Neuronal stem cell (in vitro differentiated cells): ENCODE measurements around the gene ZFAND3.

Experiments used
- DNase-seq: peaks from one replicate; pipeline ENCODE4 v3.0.0-alpha.2; 2013; ENCODE audit warnings: low spot score
- H2AFZ ChIP-seq: one replicate; pipeline ENCODE4 v1.6.1; 2013; ENCODE audit warnings: mild to moderate bottlenecking, low read length, inconsistent platforms
- H2AK5ac ChIP-seq: 2 replicates; pipeline ENCODE4 v1.6.1; 2013; ENCODE audit warnings: low read depth, mild to moderate bottlenecking, inconsistent platforms, low read length, moderate library complexity, mixed read lengths
- H2BK120ac ChIP-seq: 2 replicates; pipeline ENCODE4 v1.6.1; 2013; ENCODE audit warnings: low read depth, mild to moderate bottlenecking, inconsistent platforms, low read length, moderate library complexity, mixed read lengths
- H2BK12ac ChIP-seq: one replicate; pipeline ENCODE4 v1.6.1; 2013; ENCODE audit warnings: low read length, inconsistent platforms
- H2BK15ac ChIP-seq: 2 replicates; pipeline ENCODE4 v1.6.1; 2013; ENCODE audit warnings: mild to moderate bottlenecking, low read length, inconsistent platforms, mixed read lengths
- H2BK5ac ChIP-seq: one replicate; pipeline ENCODE4 v1.6.1; 2013; ENCODE audit warnings: inconsistent platforms, mild to moderate bottlenecking, low read length, moderate library complexity
- H3K14ac ChIP-seq: one replicate; pipeline ENCODE4 v1.6.1; 2013; ENCODE audit warnings: low read length, inconsistent platforms
- H3K18ac ChIP-seq: 2 replicates; pipeline ENCODE4 v1.6.1; 2013; ENCODE audit warnings: low read length, inconsistent platforms
- H3K23ac ChIP-seq: 2 replicates; pipeline ENCODE4 v1.6.1; 2013; ENCODE audit warnings: low read depth, mild to moderate bottlenecking, mixed read lengths, low read length, inconsistent platforms; ENCODE audit not compliant: poor library complexity
- H3K27ac ChIP-seq: replicated peaks from 3 replicates; pipeline ENCODE4 v1.5.1; 2013; ENCODE audit warnings: low read length, inconsistent platforms
- H3K27me3 ChIP-seq, 3 experiments: 2 replicates each; pipeline ENCODE4 v1.6.1; 2013; ENCODE audit warnings: low read length in 3 of 3, mild to moderate bottlenecking in 2 of 3, inconsistent platforms in 1 of 3, low read depth in 1 of 3, mixed read lengths in 1 of 3, moderate library complexity in 1 of 3; ENCODE audit not compliant: control insufficient read depth in 3 of 3, insufficient read depth in 3 of 3
- H3K36me3 ChIP-seq, 2 donors: replicated peaks in 1 of 2; 2 replicates each; pipeline ENCODE4 v1.6.1; 2013; ENCODE audit warnings: low read length in 2 of 2; ENCODE audit not compliant: control insufficient read depth in 2 of 2, insufficient read depth in 2 of 2
- H3K4ac ChIP-seq: 2 replicates; pipeline ENCODE4 v1.6.1; 2013; ENCODE audit warnings: inconsistent platforms, mild to moderate bottlenecking, low read length, moderate library complexity
- H3K4me1 ChIP-seq, 2 donors: 1 replicate in 1 of 2; 2 replicates in 1 of 2; pipeline ENCODE4 v1.6.1; 2013; ENCODE audit warnings: low read length in 2 of 2, low read depth in 1 of 2; ENCODE audit not compliant: control insufficient read depth in 2 of 2, insufficient read depth in 1 of 2
- H3K4me2 ChIP-seq: one replicate; pipeline ENCODE4 v1.6.1; 2013; ENCODE audit warnings: mild to moderate bottlenecking, low read length, inconsistent platforms; ENCODE audit not compliant: insufficient read depth, poor library complexity, severe bottlenecking
- H3K4me3 ChIP-seq, 2 donors: 2 replicates each; pipeline ENCODE4 v1.5.1; 2013; ENCODE audit warnings: low read length in 2 of 2, mild to moderate bottlenecking in 2 of 2, inconsistent platforms in 1 of 2, moderate library complexity in 1 of 2
- H3K79me1 ChIP-seq: one replicate; pipeline ENCODE4 v1.6.1; 2013; ENCODE audit warnings: low read depth, mild to moderate bottlenecking, inconsistent platforms, low read length, moderate library complexity
- H3K9ac ChIP-seq: one replicate; pipeline ENCODE4 v1.6.1; 2013; ENCODE audit warnings: mild to moderate bottlenecking, low read depth, low read length, inconsistent platforms; ENCODE audit not compliant: poor library complexity
- H3K9me3 ChIP-seq, 2 donors: replicated peaks in 1 of 2; 2 replicates each; pipeline versions ENCODE3 to v1.6.1; 2013; ENCODE audit warnings: low read length in 2 of 2, mild to moderate bottlenecking in 2 of 2, inconsistent platforms in 1 of 2, low read depth in 1 of 2, mixed read lengths in 1 of 2, moderate library complexity in 1 of 2; ENCODE audit not compliant: control insufficient read depth in 2 of 2, insufficient read depth in 1 of 2
- H4K8ac ChIP-seq: one replicate; pipeline ENCODE4 v1.6.1; 2013; ENCODE audit warnings: low read depth, mild to moderate bottlenecking, inconsistent platforms, low read length, moderate library complexity
- H4K91ac ChIP-seq: one replicate; pipeline ENCODE4 v1.6.1; 2013; ENCODE audit warnings: low read length, low read depth, mild to moderate bottlenecking, inconsistent platforms; ENCODE audit not compliant: poor library complexity
- WGBS, 2 donors: extraction: QIAGEN DNeasy Blood & Tissue Kit; methylation state at CpG; one replicate each; pipeline ENCODE4 v1.1.7; 2013; ENCODE audit warnings: missing lambda C conversion rate in 2 of 2, mixed read lengths in 1 of 2; ENCODE audit not compliant: insufficient read length in 2 of 2, insufficient replicate concordance in 1 of 2; ENCODE audit errors: extremely low coverage in 2 of 2; 5-methylcytosine and 5-hydroxymethylcytosine counted together

The ZFAND3 gene

GRCh38 chr6:38055203-38055589, 235.7 kb downstream of the ZFAND3 start:
- H2BK5ac ChIP-seq = no peak overlapping the region
- no peak overlapping the region for H4K91ac ChIP-seq
- no peak overlapping the region for H3K9ac ChIP-seq
- no peak overlapping the region for H2BK120ac ChIP-seq
- no CpG with 5 or more reads among the region's 1 CpG for WGBS, 2 donors
- no peaks in the 10 kb centered on the region for H3K27me3 ChIP-seq
- no peak overlapping the region for H2BK12ac ChIP-seq
- H3K14ac ChIP-seq = no peak overlapping the region
- H3K36me3 ChIP-seq = no peaks in the 10 kb centered on the region
- H3K4ac ChIP-seq = no peak overlapping the region
- no peak overlapping the region for H2AFZ ChIP-seq
- H4K8ac ChIP-seq = no peak overlapping the region
- no peak for DNase-seq
- no peak overlapping the region for H2AK5ac ChIP-seq
- H3K4me2 ChIP-seq = no peak overlapping the region
- no peak overlapping the region for H3K27ac ChIP-seq
- no peak overlapping the region for H3K4me3 ChIP-seq
- peaks cover 3% of the 10 kb centered on the region for H3K79me1 ChIP-seq
- H3K23ac ChIP-seq = no peak overlapping the region
- no peak overlapping the region for H3K18ac ChIP-seq
- H3K9me3 ChIP-seq = no peaks in the 10 kb centered on the region
- H2BK15ac ChIP-seq = no peak overlapping the region
- no peaks in the 10 kb centered on the region for H3K4me1 ChIP-seq

- Histone ChIP-seq H4K91ac (no peak overlapping the region), H3K18ac (no peak overlapping the region), H3K9ac (no peak overlapping the region), H3K4me2 (no peak overlapping the region), H2BK12ac (no peak overlapping the region), H2AFZ (no peak overlapping the region), H3K79me1 (peaks cover 3% of the 10 kb centered on the region), H2BK5ac (no peak overlapping the region), H3K23ac (no peak overlapping the region), H2BK15ac (no peak overlapping the region), H3K4me3 (no peak overlapping the region), H3K4me1 (no peaks in the 10 kb centered on the region), H3K9me3 (no peaks in the 10 kb centered on the region), H3K4ac (no peak overlapping the region), H2AK5ac (no peak overlapping the region), H3K36me3 (no peaks in the 10 kb centered on the region), H2BK120ac (no peak overlapping the region), H3K14ac (no peak overlapping the region), H4K8ac (no peak overlapping the region), H3K27me3 (no peaks in the 10 kb centered on the region), H3K27ac (no peak overlapping the region)
- DNase-seq = no peak
- no CpG with 5 or more reads among the region's 3 CpGs for WGBS, 2 donors
Measured at GRCh38 chr6:38056361-38056760, 236.8 kb downstream of the ZFAND3 start.

GRCh38 chr6:38057994-38058393, 238.5 kb downstream of the ZFAND3 start:
- no peak overlapping the region for H4K91ac ChIP-seq
- H2BK15ac ChIP-seq = no peak overlapping the region
- no peak overlapping the region for H3K23ac ChIP-seq
- no peaks in the 10 kb centered on the region for H3K79me1 ChIP-seq
- H3K4me2 ChIP-seq = no peak overlapping the region
- no peak overlapping the region for H2BK5ac ChIP-seq
- H2BK12ac ChIP-seq = no peak overlapping the region
- no peak overlapping the region for H2AFZ ChIP-seq
- H3K4me3 ChIP-seq = no peak overlapping the region
- DNase-seq = no peak
- H3K9me3 ChIP-seq = no peaks in the 10 kb centered on the region
- no peak overlapping the region for H3K14ac ChIP-seq
- no peak overlapping the region for H3K27ac ChIP-seq
- no peak overlapping the region for H4K8ac ChIP-seq
- H3K4me1 ChIP-seq = no peaks in the 10 kb centered on the region
- no peak overlapping the region for H2AK5ac ChIP-seq
- no peak overlapping the region for H2BK120ac ChIP-seq
- no peak overlapping the region for H3K4ac ChIP-seq
- no peaks in the 10 kb centered on the region for H3K27me3 ChIP-seq
- H3K9ac ChIP-seq = no peak overlapping the region
- H3K36me3 ChIP-seq = peaks cover 4 to 16% of the 10 kb centered on the region in 2 donors
- no peak overlapping the region for H3K18ac ChIP-seq

GRCh38 chr6:38062066-38062465, 242.5 kb downstream of the ZFAND3 start:
- Histone ChIP-seq H3K4me2 (no peak overlapping the region), H2AK5ac (no peak overlapping the region), H2BK15ac (no peak overlapping the region), H3K23ac (no peak overlapping the region), H2BK120ac (no peak overlapping the region), H2BK12ac (no peak overlapping the region), H3K4me1 (no peaks in the 10 kb centered on the region), H3K9me3 (no peaks in the 10 kb centered on the region), H2BK5ac (no peak overlapping the region), H3K4ac (no peak overlapping the region), H3K27me3 (no peaks in the 10 kb centered on the region), H3K27ac (no peak overlapping the region), H3K9ac (no peak overlapping the region), H4K91ac (no peak overlapping the region), H3K36me3 (peaks cover 7 to 35% of the 10 kb centered on the region in 2 donors), H2AFZ (no peak overlapping the region), H3K14ac (no peak overlapping the region), H3K18ac (no peak overlapping the region), H3K4me3 (no peak overlapping the region), H3K79me1 (no peaks in the 10 kb centered on the region), H4K8ac (no peak overlapping the region)
- no peak for DNase-seq
- WGBS, 2 donors = no CpG with 5 or more reads among the region's 3 CpGs
